ENCODE results near the gene ME1. TPM values are rescaled to one million over a fixed set of nuclear protein-coding genes. Genes with fewer than 3 reads are reported as not detected.

The ME1 gene
- total RNA-seq = 10 to 100 TPM in 1 of 2 donors, 1 to 10 TPM in 1; 6.4 to 20.3 TPM

DNA sequence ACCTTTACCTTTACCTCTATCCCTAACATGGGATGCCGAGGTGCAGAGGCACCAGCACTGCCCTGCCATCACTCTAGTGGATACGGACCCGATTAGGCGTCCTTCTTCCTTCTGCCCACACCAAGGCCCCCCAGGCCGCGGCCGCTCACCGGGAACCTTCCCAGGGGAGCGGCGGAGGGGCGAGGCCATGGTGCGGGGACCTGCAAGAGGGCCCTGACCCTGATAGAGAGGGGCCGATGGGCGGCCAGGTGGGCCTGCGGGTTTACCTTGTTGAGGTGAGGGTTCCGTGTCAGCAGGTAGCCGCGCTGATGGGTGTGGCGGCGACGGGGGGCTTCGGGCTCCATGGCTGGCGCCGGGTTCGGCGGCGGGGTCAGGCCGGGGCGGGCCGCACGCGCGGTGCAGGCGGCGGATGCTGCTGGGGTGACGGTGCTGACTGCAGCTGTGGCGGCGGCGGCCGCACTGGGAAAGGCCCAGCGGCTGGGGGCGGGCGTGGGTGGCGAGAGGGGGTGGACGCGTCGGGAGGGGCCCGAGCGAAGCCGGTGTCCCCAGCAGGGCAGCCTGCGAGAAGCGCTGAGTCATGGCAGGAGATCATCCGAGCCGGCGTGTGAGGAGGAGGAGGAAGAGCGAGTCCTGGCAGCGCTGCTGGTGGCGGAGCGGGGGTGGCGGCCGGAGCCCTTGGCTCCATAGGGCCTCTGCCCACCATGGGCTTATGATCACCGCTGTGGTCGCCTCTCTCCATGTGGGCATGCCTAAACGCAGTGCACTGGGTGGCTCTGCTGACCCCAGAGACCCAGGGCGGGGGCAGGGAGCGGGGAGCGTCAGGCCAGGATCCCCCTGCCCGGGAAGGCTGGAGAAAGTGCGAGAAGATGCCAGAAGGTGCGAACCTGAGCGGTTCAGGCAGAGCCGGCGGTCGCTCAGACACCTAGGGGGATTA is at the start of gene ME1:
Gene ME1, minus strand, starts transcription at position 441 of the 934 bp plus-strand sequence. Its CDS starts 97 bp downstream, at position 344.
- peak; percentile 63 for DNase-seq (ENCODE audit: low spot score)
- no peaks in the 10 kb centered on the region for H3K36me3 ChIP-seq
- peak within 1 kb of the TSS; percentile 63 to 65 for H3K27ac ChIP-seq
- H3K4me3 ChIP-seq = peak within 1 kb of the TSS; percentile 53 to 57
- no peaks in the 10 kb centered on the region for H3K9me3 ChIP-seq
- WGBS = 16% methylated on average over 52 of the region's 74 CpGs
- TF ChIP-seq POLR2A (IDR thresholded peaks at IDR 0.05) (no peak), POLR2AphosphoS5 (IDR thresholded peaks at IDR 0.05) (no peak), CTCF (IDR thresholded peaks at IDR 0.05) (no peak)
- H3K27me3 ChIP-seq (replicated peaks; ENCODE audit: insufficient read depth) = no peaks in the 10 kb centered on the region
- no peaks in the 10 kb centered on the region for H3K4me1 ChIP-seq (replicated peaks)
- intact Hi-C loops (cut with DNase I) = no loop called here

DNA sequence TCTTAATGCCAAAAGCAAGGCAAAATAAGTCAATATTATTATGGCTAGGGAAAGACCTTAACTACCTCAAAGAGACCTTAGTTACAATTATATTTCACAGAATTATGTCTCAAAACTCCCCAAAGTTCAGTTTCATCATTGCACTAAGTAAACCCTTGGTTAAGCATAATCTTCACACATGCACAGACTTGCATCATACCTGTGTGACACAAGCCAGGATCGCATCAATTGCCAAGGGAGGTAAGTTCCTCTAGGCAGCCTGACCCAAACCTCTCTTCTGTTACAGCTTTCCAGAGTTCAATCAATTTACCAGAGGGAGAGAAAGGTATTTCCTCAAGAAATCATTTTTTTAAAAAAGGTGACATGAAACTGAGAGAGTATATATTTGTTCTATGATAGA is 49.6 kb upstream of the ME1 start:
- intact Hi-C loops (cut with DNase I) = no loop called here
- H3K36me3 ChIP-seq = no peaks in the 10 kb centered on the region
- H3K27me3 ChIP-seq (replicated peaks; ENCODE audit: insufficient read depth) = no peaks in the 10 kb centered on the region
- H3K27ac ChIP-seq = no peak overlapping the region
- no peaks in the 10 kb centered on the region for H3K9me3 ChIP-seq
- DNase-seq (ENCODE audit: low spot score) = no peak
- no peaks in the 10 kb centered on the region for H3K4me1 ChIP-seq (replicated peaks)
- no peak for TF ChIP-seq POLR2AphosphoS5 (IDR thresholded peaks at IDR 0.05)
- no peak for TF ChIP-seq POLR2A (IDR thresholded peaks at IDR 0.05)
- no peak for TF ChIP-seq CTCF (IDR thresholded peaks at IDR 0.05)
- H3K4me3 ChIP-seq = no peak overlapping the region
- WGBS = 33% methylated on average over 1 of the region's 1 CpG

DNA sequence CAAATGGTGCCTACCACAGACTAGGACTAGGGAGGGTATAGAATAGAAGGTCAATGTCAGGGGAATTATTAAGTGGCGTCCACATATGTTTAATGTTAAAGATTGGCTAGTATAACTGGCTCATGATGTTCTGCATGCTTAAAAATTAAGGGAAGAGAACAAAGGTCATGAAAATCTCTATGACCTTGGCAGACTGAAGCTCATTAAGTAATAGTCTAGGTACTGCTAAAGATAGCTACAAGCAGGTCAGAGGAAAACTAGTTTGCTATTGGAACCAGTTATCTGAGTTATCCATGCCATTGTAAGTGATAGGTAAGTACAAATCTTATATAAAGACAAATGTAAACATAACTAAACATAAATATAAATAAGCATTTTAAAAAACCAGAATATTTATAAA is 48.5 kb upstream of the ME1 start:
- Histone ChIP-seq H3K9me3 (no peaks in the 10 kb centered on the region), H3K36me3 (no peaks in the 10 kb centered on the region), H3K4me3 (no peak overlapping the region), H3K4me1 (replicated peaks) (no peaks in the 10 kb centered on the region), H3K27me3 (replicated peaks; ENCODE audit: insufficient read depth) (no peaks in the 10 kb centered on the region), H3K27ac (no peak overlapping the region)
- intact Hi-C loops (cut with DNase I) = no loop called here
- TF ChIP-seq CTCF (IDR thresholded peaks at IDR 0.05) = no peak
- no peak for TF ChIP-seq POLR2AphosphoS5 (IDR thresholded peaks at IDR 0.05)
- TF ChIP-seq POLR2A (IDR thresholded peaks at IDR 0.05) = no peak
- no peak for DNase-seq (ENCODE audit: low spot score)
- WGBS = 93% methylated on average over 1 of the region's 1 CpG

DNA sequence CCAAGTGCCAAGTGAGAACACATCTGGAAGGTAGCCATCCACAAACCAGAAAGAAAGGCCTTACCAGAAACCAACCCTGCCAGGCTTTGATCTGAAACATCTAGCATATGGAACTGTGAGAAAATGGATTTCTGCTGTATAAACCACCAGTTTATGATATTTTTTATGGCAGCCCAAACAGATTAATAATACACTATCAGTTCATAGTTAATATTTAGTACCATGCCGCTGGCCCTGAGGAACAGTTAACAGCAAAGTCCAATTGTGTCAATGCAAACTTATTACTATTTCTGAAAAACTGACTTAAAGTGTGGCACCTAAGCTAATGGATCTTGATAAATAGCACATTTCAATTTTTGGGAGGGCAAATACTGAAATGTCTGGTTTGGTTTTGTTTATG is 46.1 kb upstream of the ME1 start:
- no peak overlapping the region for H3K27ac ChIP-seq
- DNase-seq (ENCODE audit: low spot score) = no peak
- no peaks in the 10 kb centered on the region for H3K4me1 ChIP-seq (replicated peaks)
- no peak overlapping the region for H3K4me3 ChIP-seq
- H3K36me3 ChIP-seq = no peaks in the 10 kb centered on the region
- intact Hi-C loops (cut with DNase I) = no loop called here
- H3K27me3 ChIP-seq (replicated peaks; ENCODE audit: insufficient read depth) = no peaks in the 10 kb centered on the region
- TF ChIP-seq POLR2A (IDR thresholded peaks at IDR 0.05) = no peak
- TF ChIP-seq CTCF (IDR thresholded peaks at IDR 0.05) = no peak
- no peak for TF ChIP-seq POLR2AphosphoS5 (IDR thresholded peaks at IDR 0.05)
- 97% methylated on average over 1 of the region's 1 CpG for whole genome bisulfite sequencing
- H3K9me3 ChIP-seq = no peaks in the 10 kb centered on the region

GRCh38 chr6:83474309-83474708 is 43.5 kb upstream of the ME1 start:
- Histone ChIP-seq H3K4me1 (replicated peaks) (no peaks in the 10 kb centered on the region), H3K36me3 (no peaks in the 10 kb centered on the region), H3K27ac (no peak overlapping the region), H3K27me3 (replicated peaks; ENCODE audit: insufficient read depth) (no peaks in the 10 kb centered on the region), H3K9me3 (no peaks in the 10 kb centered on the region), H3K4me3 (no peak overlapping the region)
- no peak for TF ChIP-seq CTCF (IDR thresholded peaks at IDR 0.05)
- DNase-seq (ENCODE audit: low spot score) = no peak
- intact Hi-C loops (cut with DNase I) = no loop called here
- 49% methylated on average over 4 of the region's 4 CpGs for WGBS

Measured in prostate gland (tissue), 2 donors.